ENCODE data around the gene PACC1.

PACC1 gene

GRCh38 chr1:212414328-212415106, at the start of gene PACC1:
Gene PACC1, minus strand, starts transcription at chr1:212414886. Its CDS starts 129 bp downstream, at chr1:212414757.
- DNase-seq, result peak; percentile 10 to 94 (median 84)

DNA sequence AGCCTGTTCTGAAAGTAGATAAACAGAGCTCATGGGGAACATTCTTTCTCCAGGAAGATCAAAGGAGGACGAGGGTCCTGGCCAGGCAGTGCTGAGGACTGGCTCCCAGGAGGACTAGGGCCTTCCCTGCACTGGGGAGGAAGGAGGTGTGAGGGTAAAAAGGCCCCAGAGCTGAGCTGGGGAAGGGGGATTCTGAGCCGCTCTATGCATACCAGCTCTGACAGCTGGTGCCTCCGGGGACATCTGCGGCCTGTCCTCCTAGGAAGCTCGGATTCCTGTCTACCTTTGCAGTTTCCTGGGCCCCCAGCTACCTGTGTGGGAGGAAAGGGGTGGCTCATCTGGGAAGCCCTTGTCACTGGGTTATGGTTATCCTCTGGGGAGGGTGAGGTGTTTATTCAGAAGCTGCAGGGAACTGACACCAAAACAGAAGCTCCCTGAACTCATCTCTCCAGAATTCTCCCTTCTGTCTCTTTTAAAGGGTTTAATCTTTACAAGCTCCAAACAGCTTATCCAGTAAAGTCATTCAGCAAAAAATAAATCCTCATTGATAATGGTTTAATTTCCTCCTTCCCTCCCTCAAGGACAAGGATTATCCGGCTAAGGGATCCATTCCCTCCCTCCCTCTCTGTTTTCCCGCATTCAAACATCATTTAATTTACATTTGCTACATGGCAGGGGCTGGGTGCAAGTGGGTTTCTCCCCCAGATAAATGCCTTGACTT, 49.0 kb upstream of the PACC1 start:
- DNase-seq, result no peak

DNA sequence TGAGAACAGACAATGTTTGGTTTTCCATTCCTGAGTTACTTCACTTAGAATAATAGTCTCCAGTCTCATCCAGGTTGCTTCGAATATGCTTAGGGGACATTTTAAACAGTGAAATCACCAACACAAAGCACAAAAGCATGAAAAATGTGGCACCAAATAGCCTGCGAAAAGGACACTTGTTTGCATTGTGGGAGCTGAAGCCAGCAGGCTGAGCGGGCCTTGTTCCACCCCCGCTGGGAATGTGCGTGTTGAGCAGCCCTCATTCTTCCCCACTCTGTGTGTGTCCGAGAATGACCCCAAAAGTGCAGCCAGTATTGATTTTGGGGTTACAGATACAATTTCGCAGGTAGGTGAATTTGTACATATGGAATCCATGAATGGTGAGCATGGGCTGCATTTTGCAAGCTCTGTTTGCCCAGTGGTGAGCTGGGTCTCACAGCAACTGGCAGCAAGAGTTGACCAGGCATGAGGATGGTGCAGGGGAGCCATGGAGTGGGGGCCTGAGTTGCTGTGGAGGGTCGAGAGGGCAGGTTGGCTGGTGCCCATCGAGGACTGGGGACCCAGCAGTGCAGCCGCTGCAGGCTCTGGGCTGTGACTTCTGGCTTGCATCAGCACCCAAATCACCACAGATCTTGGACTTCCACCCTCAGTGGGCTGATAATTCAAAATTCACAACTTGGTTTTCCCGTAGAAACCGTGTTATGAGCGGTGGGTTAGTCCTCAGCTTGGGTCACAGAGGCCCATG, 47.4 kb upstream of the PACC1 start:
- peak in 6 of 14 donors; percentile 16 to 29 (median 24) for DNase-seq

DNA sequence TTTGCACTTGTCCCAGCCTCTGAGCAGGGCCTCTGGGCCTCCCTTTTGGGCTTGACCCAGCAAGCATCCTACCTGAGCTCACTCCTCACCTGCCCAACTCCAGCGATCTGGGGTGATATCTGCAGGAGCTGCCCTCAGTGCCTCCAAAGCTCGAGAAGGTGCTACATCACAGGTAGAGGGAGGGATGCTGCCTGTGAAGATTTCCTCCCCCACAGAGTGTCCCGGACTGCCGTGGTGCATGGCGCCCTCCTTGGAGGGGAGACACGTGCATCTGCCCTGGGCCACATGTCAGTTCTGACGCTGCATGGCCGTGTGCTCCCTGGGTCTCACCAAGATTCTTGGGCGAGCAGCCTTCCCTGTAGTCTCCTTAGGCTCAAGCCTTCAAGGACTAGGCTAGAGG, 45.7 kb upstream of the PACC1 start:
- DNase-seq, result peak in 1 of 14 donors; percentile 50

GRCh38 chr1:212459656-212460055, 45.0 kb upstream of the PACC1 start:
- peak in 7 of 14 donors; percentile 11 to 59 (median 42) for DNase-seq

DNA sequence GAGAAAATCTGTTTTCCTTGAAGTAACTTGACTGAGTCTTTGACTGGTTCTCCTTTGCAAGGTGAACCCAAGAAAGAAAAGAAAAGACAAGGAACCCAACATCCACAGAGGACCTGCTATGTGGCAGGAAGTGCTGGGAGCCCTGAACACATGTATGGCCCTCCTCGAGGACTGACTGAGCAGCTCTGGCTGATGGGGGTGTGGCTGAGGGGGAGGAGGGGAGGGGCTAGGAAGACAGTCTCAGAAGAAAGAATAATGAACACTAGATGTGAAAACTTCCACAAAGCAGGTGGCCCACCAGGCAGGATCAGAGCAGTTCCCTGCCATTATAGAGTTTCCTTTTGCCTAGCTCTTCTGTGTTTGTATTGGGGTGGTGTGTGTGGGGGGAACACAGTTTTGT, 44.1 kb upstream of the PACC1 start:
- no peak for DNase-seq

DNA sequence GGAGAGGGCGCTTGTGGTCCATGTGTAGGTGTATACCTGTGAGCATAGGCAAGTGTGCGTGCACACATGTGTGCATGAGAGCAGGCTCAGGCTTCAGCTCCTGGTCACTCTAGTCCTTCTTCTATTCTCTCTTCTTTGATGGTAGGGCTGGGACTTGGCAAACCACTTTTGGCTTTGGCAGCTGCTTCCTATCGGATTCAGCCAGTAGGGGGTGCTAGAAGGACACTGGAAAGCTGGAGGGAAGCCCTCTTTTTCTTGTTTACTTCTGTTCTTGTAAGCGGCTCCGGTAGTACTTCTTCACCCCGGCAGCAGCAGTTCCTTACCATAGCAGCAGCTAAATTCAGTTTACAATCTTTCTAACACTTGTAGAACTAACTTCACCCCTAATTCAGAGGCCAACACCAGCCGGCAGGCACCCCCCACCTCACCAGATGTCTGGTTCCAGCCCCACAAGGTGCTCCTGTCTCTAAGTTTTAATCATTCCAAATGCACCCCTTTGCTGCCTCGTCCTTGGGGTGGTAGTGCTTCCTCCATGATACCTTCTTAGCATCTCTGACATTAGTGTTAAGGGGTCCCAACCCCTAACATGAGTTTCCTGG, 43.2 kb upstream of the PACC1 start:
- DNase-seq, result peak in 4 of 14 donors; percentile 15 to 26 (median 19)

- peak; percentile 35 to 92 (median 77) for DNase-seq
Observed at GRCh38 chr1:212455803-212456528, 41.3 kb upstream of the PACC1 start.

DNA sequence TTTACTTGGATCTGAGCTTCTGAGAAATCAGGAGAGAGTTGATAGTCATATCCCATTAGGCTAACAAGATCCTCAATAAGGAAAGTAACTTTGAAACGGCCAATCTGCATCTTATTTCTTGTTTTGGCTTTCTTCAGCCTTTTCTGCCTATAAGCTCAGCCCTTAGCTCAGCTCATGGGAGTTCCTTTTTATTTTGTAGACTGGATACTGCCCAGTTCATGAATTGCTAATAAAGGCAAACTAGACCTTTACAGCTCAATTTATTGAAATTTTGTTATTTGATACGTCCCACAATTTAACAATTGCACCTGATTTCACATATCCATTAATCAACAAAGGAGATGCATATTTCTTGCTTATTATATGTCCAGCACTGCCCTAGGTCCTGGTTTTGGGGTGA, 40.7 kb upstream of the PACC1 start:
- DNase-seq, result no peak

- no peak for DNase-seq
Observed at GRCh38 chr1:212454741-212455140, 40.1 kb upstream of the PACC1 start.

- no peak for DNase-seq
Observed at GRCh38 chr1:212453156-212453857, 38.6 kb upstream of the PACC1 start.

DNA sequence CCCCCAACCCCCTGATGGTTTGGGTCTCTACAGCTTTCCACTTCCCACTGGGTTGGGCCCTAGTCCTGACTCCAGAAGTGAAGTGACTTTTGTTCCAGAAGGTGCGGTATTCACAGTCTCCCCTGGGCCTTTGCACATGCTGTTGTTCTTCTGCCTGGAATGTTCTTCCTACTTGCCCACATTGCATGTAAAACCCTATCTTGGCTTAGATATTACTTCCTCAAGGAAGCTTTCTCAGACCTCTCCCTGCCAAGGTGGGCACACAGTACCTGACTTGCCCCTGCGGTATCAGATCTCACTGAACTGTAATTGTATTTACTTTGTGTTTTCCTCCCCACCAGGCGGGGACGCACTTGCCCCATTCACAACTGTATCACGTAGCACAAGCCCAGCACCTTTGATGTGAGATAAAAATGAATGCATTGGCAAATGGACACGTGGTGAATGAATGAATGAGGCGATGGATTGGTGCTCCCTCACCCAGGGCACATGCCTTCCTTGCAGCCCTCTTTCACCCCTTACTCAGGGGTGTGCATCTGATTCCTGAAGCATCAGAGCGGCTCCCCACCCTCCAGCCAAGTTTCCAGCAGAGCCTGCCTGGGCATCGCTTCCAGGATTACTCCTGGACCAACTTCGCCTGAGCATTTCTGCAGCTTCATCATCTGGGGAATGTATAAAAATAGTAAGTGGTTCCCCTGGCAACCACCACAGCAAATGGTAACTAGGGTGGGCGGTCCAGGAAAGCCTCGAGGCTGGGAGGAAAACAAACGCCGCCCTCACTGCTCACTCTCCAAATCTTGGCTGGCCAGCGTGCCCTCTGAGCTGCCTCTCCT, 37.9 kb upstream of the PACC1 start:
- DNase-seq, result peak in 4 of 14 donors; percentile 18 to 51 (median 43)

- no peak for DNase-seq
Observed at GRCh38 chr1:212451416-212452322, 37.0 kb upstream of the PACC1 start.

DNA sequence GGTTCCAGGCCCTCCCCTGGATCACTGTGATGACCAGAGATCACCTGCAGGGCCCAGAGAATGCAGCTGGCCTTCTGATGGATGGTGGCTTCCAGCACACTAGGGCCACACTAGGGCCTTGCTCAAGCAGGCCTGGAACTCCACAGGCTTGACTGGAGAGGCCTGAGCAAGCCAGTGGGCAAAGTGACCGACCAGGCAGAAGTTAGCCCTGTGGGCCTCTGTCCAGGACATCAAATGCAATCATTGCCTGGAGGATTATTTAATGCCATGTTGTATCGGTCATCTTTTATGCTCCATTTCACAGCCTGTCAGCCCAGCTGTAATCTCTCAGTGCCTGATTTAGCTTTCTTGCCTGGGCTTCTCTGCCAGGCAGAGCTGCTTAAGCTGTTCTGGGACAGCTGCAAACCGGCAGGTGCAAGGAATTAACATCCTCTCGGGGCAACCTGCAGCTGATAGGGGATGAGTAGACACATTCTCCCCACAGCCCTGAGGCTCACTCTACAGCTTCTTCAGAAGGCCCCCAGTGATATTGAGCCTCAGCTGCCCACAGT, 35.7 kb upstream of the PACC1 start:
- DNase-seq, result peak in 3 of 14 donors; percentile 28 to 49 (median 39)

GRCh38 chr1:212447478-212447877, 32.8 kb upstream of the PACC1 start:
- no peak for DNase-seq

DNA sequence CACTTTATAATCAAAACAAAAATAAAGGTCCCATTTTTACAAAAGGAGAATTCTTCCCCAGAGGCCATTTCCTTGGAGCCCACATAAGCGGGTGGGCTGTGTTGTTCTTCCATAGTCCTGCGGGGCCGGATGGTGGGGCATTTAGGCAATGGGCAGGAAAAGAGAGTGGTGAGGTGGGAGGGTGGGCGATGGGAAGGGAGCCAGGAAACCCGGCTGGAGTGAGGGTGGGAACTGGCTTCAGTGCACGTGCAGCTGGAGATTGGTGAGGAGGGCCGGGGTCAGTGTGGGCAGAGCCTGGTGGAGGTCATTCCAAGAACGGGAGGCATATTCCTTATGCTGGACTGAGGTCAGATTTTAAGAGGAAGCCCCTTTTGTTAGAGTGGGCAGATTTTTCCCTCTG, 31.6 kb upstream of the PACC1 start:
- DNase-seq, result no peak

DNA sequence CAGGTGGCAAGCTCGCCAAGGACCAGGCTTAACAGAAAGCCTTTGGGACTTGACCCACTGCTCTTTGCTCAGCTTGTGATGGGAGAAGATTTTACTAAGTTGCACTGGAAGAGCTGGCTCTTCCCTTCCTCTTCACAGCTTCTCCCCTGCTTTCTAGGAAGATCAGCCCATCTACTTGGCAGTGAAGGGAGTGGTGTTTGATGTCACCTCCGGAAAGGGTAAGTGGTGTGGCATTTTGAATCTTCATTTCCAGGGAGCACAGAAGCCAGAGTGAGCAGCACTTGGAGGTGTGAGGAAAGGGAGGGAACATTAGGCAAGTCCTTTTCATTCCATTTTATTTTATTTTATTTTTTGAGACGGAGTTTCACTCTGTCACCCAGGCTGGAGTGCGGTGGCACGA, 27.7 kb upstream of the PACC1 start:
- DNase-seq, result no peak

GRCh38 chr1:212440419-212440818, 25.7 kb upstream of the PACC1 start:
- peak in 1 of 14 donors; percentile 1 for DNase-seq

- DNase-seq, result no peak
Observed at GRCh38 chr1:212438831-212439237, 24.1 kb upstream of the PACC1 start.
